HG02981 (cell line): Measurements from ENCODE around the gene TOM1L2.
"Not testable (repeated sequence)": the region's sequence is repeated elsewhere in the genome, so short reads cannot be mapped to it uniquely, and the experiment has no call there.

Experiments used
- ATAC-seq: cut with Tn5 transposase; IDR thresholded peaks from one replicate; pipeline ENCODE4 v1.9.1; 2021; ENCODE audit warnings: mild to moderate bottlenecking, moderate library complexity; ENCODE audit not compliant: unreplicated experiment

The TOM1L2 gene

DNA sequence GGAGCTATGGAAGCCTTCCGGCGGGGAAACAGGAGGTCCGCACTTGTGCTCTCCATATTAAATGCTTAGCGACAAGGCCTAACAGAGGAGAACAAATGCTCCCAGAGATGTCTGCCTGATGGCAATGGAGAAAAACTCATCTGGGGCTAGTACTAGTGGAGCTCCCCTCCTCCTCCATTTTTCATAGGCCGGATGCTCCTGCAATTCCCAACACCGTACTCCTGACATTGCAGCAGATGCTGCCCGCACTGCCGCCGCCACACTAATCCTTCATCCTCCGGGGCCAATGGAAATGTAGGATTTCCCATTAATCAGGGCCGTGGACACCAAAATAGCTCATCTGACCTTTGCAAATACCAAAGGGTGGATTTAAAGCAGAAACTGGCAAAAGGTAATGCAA is 27.5 kb downstream of the TOM1L2 start:
- ATAC-seq: no peak

DNA sequence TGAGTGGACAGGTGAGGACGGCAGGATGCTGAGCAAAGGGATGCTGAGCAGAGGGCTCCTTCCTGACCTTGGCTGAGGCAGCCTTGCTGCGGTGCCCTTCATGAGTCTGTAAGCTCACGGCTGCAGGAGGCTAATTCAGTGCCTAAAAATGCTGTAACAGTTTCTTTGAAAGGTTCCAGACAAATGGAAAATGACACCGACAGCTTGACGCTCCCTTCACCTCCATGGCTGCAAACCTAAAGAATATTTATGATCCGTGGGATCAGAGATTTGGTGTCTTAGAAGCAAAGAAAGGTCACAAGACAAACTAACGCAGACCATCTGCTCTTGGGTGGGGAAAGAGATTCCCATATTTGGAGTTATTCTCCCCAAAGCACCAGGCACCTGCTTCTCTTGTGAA is 28.0 kb downstream of the TOM1L2 start:
- no peak for ATAC-seq

DNA sequence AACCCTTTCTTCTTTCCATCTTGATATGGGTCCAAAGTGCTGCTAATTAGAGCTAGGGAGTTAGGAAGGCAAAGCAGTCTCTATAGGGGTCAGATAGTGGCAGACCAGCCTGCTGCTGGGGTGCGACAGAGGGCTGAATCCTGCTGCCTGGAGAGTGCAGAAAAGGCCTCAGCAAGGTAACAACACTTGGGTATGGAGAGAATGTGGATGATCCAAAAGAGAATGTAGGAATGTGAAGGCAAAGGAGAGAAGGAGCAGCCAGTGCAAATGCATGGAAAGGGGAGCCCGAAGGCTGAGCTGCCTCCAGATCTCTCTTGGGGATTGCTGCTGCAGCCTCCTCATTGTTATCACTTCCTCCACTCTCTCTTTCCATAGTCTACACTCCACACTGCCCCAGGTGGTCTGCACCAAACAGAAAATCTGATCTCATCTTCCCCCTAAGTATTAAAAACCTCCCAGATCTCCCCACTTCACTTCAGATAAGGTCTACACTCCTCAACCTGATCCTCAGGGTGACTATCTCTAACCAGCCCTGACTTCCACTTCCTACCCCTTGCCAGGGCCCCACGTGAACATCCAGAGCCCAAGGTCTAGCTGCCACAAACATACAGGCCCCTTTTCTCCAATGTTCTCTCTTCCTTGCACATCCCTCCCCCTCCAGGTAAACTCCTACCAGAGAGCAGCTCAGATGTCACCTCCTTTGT is 28.8 kb downstream of the TOM1L2 start:
- no peak for ATAC-seq

DNA sequence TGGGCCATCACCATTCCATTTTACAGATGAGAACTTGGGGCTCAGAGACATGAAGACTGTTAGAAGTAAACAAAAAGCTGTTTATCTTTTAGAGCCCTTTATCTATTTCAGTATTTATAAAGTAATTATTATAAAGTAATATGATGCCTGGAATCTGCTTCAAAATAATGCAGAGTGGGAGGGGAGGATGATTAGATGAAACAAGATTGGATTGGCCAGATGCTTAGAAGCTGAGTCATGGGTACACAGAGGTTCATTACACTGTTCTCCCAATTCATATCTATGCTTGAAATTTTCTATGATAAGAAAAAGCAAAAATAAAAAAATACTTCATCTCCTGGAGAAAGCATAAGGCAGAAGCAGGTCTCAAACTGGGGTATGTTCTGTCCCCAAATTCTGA is 29.4 kb downstream of the TOM1L2 start:
- ATAC-seq: no peak

DNA sequence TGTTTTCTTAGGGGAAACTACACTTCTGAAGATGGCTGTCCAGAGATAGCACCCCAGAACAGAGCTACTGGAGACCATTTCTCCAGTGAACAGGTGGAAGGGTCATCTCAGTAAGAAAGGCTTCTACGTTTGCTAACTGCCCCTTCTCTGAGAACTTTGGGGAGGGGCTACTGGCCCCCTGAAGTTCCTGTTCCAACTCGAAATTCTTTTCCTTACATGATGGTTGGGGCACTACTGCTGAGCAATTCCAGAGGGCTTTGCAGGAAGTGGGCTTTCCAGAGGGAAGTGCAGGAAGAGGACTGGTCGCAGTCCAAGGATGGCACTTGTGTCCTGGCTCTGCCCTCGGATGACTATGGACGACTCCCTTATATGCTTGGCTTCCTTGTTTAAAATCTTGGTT is 31.2 kb downstream of the TOM1L2 start:
- ATAC-seq: no peak

DNA sequence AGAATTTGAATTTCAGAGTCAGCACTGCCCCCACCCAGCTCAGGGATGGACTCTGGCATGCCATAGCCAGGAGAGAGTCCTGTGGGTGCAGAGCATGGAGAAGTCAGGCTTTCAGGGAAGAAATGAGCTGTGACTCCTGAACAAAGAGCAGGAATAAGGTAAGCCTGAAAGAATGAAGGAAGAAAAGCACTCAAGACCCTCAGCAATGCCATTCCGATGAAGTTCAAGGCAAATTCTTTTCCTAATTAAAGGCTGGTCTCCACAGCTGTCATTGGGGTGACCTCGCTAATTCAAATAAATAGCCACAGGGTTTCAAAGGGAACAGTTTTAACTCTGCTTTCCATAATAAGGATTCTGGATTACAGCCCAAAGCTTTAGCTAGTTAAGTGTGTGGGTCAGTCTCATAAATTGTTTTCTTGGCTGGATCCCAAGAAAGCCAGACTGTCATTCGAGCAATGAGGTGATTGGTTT is 31.7 kb downstream of the TOM1L2 start:
- ATAC-seq: no peak

DNA sequence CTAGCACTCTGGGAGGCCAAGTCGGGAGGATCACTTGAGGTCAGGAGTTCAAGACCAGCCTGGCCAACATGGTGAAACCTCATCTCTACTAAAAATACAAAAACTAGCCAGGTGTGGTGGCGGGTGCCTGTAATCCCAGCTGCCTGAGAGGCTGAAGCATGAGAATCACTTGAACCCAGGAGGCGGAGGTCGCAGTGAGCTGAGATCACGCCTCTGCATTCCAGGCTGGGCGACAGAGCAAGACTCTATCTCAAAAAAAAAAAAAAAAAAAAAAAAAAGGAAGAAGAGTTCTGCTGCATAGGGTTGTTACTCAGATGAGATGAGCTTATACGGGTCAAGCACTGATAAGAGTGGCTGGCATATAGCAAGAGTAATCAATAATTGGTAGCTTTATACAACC is 32.3 kb downstream of the TOM1L2 start:
- not testable (repeated sequence) for ATAC-seq

DNA sequence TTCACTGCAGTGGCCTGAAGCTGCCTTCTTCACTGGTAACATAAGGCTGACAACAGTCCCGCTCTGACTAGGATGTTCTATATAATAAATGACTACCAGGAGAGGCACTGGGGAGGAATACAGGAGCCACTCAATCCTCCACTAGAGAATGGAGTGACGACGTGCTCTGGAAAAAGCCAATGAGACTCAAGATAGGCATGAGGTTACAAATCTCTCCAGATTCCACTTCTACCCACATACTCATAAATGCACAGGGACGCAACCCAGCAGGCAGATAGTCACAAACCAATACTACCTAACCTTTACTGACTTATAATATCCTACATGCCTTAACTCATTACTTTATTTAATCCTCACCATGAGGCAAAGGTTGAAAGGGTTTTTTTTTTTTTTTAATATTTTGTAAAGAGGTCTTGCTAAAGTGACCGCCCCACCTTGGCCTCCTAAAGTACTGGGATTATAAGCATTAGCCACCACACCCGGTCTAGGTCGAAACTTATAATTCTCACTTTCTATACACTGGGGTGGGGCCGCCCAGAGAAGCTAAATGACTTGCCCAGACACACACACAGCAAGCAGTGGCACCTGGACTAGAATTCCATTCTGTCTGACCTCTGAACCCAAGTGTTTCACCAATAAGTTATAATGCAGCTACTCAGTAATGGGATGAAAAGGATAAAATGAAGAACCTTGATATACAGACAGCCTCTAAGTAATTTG is 33.7 kb downstream of the TOM1L2 start:
- no peak for ATAC-seq

DNA sequence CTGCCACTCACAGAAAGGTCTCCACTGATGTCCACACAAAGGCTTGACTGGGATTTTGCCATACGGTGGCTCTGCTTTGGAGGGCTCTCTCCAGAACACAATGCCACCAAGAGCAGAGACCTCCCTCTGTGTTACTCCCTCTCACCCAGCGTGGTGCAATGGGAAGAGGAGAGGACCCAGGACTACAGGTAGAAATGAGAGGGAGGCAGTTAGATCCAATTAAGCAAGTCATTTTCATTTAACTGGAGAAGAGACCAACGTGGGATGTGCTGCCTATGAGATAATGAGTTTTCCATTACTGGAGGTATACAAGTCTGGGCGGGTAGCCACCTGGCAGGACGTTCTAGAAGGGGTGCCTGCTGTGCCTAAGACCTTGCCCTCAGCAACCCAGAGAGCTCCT is 34.2 kb downstream of the TOM1L2 start:
- ATAC-seq: no peak

DNA sequence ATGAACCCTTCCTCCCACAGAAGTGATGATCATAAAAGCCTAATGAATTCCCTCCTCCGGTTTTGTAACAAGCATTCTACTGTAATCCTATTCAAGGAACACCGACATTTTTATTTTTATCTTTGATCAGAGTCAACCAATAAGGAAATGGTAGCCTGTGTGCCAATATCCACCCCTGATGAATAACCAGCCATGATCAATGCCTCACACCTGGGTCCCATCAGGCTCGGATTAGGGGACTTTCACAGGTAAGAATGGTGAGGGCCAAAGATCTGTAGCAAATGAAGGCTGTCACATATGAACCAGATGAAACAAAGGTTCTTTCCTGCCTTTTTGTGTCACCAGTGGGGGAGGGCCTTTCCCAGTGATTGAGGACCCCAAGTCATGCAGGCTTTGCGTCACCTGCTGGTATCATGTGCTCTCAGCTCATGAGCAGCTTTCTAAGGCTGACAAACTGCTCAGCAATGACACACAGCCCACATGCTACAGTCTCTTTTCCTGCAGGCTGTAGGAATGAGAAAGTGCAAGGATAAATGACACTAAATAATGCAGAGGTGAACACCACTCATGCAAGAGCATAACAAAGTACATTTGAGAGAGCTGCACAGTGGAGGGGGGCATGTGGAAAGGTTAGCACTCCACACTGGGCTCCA is 34.9 kb downstream of the TOM1L2 start:
- no peak for ATAC-seq

DNA sequence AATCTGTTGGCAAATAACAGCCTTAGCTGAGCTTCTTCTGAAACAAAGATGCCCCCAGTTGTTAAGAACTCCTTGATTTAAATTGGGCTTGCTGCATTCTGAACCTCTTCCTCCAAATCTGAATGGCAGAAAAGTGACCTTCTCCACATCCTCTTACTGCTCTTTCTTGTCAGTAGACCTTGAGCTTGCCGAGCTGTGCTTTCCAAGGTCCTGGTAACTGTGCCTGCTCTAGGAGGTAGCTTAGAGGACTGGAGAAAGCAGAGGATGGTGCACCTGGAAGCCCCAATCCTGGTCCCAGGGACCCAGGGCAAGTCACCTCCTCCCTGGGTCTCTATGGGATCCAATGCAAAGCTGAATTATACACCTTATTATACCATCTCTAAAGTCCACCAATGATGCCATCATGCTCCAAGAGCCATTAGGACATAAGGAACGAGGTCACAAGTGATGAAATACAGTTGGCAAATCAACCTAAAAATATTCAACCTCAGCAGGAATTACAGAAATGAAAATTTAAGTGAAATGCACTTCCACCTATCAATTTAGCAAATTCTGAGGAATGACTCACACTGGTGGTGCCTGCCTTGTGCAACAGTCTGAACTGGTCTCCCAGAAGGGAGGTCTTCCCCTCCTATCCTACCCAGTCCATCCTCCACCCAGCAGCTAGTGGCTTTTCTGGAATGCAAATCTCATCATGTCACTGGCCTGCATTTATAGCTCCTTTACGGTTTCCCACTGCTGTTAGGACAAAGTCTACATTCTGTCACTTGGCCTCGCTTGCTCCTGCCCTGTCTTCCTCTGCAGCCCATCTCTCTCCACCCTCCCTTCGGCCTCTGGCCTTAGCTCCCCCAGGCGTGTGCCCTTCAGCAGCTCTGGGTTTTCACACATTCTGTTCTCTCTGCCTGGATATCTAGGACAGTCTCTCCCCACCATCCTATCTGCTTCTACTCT is 36.6 kb downstream of the TOM1L2 start:
- ATAC-seq: no peak

DNA sequence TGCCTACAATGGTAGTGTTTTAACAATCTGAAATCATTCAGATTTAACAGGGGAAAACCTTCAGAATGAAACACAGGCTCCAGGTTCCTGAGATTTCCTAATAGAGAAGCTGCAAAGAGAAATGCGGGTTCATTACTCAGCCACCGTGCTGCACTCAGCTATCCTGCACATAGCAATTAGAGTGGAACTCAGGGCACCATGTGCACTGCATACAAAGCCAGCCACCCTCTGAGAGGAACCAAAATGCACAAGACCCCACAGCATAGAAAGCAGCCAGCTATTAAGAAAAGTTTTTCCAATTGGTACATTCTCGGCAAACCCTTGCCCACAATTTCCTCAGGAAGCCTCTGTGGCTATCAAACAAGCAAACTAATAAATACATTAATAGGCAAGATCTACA is 37.4 kb downstream of the TOM1L2 start:
- no peak for ATAC-seq

DNA sequence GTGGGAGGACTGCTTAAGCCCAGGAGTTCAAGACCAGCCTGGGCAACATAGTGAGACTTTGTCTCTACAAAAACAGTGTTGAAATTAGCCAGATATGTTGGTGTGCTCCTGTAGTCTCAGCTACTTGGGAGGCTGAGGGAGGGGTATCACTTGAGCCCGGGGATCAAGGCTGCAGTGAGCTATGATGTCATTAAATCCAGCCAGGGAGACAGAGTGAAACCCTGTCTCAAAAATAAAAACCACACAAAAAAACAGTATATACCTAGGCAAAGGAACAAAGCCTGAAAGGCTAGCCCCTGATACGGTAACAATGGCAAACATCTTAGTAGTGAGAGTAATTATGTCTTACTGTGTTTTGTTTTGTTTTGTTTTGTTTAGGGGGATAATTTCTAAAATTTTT is 38.0 kb downstream of the TOM1L2 start:
- no peak for ATAC-seq

DNA sequence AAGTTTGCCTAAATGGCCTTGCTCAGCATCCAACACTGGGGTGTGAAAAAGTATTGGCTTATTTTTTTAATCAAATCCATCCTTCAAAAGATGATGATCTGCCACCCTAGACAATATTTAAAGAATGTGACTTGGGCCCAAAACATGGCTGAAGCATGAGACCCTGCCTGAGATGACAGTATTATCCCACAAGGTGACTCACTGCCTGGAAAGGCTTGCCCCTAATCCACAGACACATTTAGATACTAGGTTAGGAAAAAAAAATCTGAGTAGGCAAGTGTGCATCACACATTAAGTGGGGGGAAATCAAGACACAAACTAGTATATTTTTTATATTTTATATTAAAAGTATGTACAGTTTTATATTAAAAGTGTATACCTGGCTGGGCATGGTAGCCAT is 38.4 kb downstream of the TOM1L2 start:
- ATAC-seq: no peak

DNA sequence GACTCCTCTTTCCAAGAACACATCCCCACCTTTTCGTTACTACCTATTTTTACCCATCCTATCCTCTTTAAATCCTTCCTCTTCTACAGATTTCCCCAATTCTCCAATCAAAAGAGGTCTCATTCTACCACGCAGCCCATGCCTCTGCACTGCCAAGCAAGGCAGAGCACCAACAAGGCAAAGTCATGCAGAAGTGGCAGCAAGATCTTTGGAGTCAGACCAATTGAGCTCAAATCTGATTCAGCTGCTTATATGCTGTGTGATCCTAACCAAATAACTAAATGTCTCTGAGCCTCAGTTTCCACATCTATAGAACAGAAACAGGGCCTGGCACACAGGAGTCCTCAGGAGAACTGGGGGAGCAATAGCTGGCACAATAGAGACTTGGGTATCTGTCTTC is 41.0 kb downstream of the TOM1L2 start:
- no peak for ATAC-seq

DNA sequence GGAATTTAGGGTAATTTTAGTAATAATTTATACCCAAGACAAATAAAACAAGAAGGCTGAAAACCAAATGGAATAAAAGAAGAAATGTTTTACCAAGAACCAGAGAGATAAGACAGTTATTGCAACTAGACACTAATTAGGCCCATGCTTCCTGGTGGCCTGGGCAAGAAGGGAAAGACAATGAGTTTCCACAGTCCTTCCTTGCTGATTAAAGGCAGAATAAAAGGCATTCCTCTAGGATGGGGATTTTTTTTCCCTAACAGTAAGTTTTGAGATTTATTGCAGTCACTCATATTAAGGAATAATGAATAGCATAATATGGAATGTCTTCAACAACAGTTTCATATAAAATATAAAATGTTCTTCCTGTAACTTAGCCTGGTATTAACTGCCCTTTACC is 41.5 kb downstream of the TOM1L2 start:
- no peak for ATAC-seq

DNA sequence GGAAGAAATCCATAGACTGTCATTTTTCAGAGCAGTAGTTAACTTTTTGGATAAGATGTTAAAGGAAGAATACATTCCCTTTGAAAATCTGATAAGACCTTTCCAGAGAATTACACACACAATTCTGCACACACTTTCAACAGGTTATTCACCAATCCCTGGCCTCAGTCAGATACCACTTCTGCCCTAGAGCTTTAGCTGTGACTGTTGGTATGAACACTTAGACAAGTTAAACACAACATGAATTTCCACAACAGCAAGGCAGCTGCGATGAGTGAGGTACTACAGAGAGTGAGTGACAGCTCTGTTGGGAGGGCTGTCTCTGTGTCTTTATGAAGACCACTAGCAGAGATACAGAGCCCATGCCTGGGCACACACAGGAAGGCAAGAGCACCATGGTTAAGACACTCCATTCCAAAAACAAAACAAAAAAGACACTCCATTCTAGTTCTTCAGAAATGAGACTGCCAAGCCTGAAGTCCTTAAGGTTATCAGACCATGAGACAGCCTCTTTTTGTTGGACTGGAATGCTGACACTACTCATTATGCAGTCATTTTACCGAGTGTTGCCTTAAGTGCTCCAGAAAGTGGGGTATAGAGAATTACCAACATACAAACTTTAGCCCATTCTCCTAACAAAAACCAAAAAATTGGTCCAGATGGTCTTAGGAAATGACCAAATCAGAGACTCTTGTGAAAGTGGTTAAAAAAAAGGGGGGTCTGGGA is 42.4 kb downstream of the TOM1L2 start:
- ATAC-seq: no peak

DNA sequence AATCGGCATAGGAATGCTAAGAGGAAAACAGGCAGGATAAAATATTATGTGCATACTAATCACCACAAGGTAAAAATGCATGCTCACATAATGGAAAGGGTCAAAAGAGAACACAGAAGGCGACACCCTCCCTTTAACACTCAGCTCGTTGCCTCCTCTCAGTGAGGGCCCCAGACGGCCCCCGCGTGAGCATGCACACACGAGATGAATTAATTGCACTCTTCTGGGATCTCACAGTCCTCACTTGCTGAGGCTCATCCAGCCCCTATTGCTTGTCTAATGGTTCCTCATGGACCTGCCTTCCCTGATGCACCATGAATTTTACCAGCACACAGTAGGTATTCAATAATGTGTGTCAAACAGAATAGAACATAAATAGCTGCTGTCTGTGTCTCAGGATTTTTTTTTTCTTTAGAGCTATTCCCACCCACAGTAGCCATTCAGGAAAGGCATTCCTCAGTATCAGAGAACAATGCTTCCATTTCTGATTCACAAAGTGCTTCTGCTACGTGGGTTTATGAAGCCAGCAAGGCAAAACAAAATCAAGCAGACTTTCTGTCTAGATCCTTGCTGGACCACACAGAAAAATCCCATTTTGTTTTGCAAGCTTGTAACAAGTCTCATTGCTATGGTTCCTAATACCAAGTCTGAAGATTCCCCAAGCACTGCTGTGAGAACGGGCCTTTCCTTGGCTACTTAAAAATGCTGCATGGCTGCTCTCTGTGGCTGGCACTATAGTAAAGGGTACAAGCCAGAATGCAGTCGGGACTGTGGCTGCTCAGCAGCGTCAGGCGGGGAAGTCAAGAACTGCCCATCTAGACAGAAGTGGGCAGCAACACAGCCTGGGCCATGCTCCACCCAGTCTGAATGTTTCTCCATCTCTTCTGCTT is 43.6 kb downstream of the TOM1L2 start:
- no peak for ATAC-seq

DNA sequence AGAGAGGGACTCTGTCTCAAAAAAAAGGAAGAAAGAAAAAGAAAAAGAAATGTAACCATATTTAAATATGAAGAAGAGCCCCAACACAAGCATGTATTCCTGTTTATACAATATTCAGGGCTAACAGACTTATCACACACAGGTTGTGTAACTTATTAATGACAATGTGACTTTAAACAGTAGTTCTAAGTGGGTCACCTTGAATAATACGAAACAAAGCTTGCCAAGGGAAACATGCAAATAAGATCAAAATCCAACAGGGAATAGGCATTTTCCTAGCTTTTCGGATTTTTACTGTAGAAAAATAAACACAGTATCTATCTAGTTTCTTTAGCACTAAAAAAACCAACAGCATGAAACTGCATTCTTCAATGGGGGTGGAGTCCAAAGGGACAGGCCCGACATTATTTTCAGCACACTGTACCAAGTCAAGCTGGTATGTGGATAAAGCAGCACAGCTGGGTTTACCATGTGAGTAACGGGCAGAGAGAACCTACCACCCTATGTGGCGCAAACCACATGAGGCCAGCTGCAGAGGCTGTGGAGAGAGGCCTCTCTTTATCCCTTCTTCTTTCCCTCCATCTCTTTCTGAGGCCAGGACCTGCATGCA is 45.3 kb downstream of the TOM1L2 start:
- ATAC-seq: no peak
